ENCODE data around the gene SSTR5. TPM values are rescaled to one million over a fixed set of nuclear protein-coding genes. Genes with fewer than 3 reads are reported as not detected.

Gene SSTR5
- total RNA-seq, 1 experiment from 2014 or later = not detected

- in situ Hi-C loops (cut with HindIII; ENCODE audit: low sequenced_read_pairs) = no loop called here
- DNase-seq (ENCODE audit: low spot score) = no peak
Measured at GRCh38 chr16:1069154-1069553, 3.4 kb upstream of the SSTR5 start.

GRCh38 chr16:1070084-1070863 lies 2.3 kb upstream of the SSTR5 start:
- DNase-seq (ENCODE audit: low spot score) = no peak
- in situ Hi-C loops (cut with HindIII; ENCODE audit: low sequenced_read_pairs) = no loop called here

DNA sequence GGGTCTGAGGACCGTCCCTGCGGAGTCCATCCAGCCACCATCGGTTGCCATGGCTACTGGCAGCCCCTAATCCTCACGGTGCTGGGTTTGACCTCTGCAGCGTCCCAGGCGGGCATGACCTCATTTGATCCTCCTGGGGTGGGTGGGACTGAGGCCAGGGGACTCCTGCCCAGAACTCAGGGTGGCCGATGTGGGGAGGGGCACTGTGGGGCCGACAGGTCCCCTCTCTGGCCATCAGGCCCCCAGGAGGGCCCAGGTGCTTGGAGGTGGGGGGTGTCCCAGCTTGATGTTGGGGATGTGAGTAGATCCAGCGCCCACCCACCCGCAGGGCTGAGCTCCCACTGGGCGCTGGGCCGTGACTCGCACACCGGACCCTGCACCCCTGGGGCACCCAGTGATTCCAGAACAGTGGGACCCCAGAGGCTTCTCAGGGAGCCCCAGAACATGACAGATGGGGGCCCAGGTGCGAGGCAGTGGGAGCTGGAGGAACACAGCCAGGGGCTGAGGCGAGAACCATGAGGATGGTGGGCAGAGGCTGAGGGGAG lies 1.6 kb upstream of the SSTR5 start:
- no peak for DNase-seq (ENCODE audit: low spot score)
- in situ Hi-C loops (cut with HindIII; ENCODE audit: low sequenced_read_pairs) = no loop called here

- in situ Hi-C loops (cut with HindIII; ENCODE audit: low sequenced_read_pairs) = no loop called here
Measured at GRCh38 chr16:1071561-1072225, 854 bp upstream of the SSTR5 start.

DNA sequence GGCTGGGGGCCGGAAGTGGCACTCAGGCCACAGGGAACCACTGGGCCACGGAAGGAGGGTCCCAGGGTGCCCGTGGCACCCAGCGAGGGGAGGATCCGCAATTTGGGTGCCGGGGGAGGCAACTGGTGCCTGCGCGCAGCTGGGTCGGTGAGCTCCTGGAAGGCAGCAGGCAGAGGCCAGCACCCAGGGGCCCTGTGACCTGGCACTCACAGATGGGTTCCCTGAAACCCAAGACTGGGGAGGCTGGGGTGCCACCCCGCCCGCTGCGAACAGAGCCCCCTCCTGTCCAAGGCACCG lies 663 bp downstream of the SSTR5 start:
- no peak for DNase-seq (ENCODE audit: low spot score)
- in situ Hi-C loops (cut with HindIII; ENCODE audit: low sequenced_read_pairs) = no loop called here

More at GRCh38 chr16:1071561-1072225, 854 bp upstream of the SSTR5 start:
- no peak for DNase-seq (ENCODE audit: low spot score)

- in situ Hi-C loops (cut with HindIII; ENCODE audit: low sequenced_read_pairs) = no loop called here
- no peak for DNase-seq (ENCODE audit: low spot score)
Measured at GRCh38 chr16:1073566-1074378, 1.2 kb downstream of the SSTR5 start.

- in situ Hi-C loops (cut with HindIII; ENCODE audit: low sequenced_read_pairs) = no loop called here
- DNase-seq (ENCODE audit: low spot score) = no peak
Measured at GRCh38 chr16:1074379-1074649, 1.8 kb downstream of the SSTR5 start.

GRCh38 chr16:1075546-1075945 lies 3.0 kb downstream of the SSTR5 start:
- in situ Hi-C loops (cut with HindIII; ENCODE audit: low sequenced_read_pairs) = no loop called here
- no peak for DNase-seq (ENCODE audit: low spot score)

GRCh38 chr16:1076801-1077576 lies 4.4 kb downstream of the SSTR5 start:
- in situ Hi-C loops (cut with HindIII; ENCODE audit: low sequenced_read_pairs) = no loop called here
- DNase-seq (ENCODE audit: low spot score) = no peak

DNA sequence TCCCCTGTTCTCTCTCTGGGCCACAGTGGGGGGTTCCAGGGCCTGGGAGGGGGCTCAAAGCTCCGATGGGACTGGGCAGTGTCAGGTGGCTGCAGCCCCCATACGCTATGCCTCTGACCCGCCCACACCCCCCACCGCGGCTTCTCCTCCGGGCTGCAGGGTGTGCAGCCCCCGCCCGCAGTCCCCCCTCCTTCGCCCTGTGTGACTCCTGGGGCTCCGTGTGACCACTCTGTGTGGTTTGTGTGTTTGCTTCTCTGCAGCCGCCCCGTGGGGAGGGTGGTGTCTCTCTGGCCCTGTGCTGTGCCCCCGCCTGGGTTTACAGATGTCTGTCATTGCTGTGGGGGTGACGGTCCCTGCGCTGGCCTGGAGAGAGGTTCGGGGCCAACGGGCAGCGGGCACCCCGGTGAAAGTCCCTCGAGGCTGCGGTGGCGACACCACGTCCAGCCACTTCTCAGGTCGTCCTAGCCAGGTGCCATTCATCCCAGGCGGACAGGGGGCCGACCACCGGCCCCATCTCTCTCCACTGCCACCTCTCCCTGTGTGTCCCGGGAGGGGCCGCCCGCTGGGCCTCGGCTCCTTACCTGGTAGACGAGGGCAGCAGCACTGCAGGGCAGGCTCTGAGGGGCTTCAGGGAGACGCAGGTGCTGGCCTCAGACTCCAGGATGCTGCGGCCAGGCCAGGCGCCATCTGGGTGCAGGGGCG lies 5.5 kb downstream of the SSTR5 start:
- DNase-seq (ENCODE audit: low spot score) = no peak
- in situ Hi-C loops (cut with HindIII; ENCODE audit: low sequenced_read_pairs) = no loop called here

DNA sequence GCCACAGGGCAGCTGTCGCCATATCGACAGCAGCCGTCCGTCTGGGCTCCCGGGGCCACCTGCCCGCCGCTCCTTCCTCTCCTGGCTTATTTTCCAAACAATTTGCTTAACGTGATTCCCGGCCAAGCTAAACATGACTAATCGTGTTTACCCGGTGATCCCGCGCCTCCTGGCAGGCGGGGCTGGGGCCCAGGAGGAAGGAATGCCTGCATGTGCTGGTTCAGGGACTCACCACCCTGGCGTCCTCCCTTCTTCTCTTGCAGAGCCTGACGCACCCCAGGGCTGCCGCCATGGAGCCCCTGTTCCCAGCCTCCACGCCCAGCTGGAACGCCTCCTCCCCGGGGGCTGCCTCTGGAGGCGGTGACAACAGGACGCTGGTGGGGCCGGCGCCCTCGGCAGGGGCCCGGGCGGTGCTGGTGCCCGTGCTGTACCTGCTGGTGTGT lies 6.1 kb downstream of the SSTR5 start:
- in situ Hi-C loops (cut with HindIII; ENCODE audit: low sequenced_read_pairs) = no loop called here
- DNase-seq (ENCODE audit: low spot score) = no peak

DNA sequence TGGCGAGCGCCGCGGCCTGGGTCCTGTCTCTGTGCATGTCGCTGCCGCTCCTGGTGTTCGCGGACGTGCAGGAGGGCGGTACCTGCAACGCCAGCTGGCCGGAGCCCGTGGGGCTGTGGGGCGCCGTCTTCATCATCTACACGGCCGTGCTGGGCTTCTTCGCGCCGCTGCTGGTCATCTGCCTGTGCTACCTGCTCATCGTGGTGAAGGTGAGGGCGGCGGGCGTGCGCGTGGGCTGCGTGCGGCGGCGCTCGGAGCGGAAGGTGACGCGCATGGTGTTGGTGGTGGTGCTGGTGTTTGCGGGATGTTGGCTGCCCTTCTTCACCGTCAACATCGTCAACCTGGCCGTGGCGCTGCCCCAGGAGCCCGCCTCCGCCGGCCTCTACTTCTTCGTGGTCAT lies 6.8 kb downstream of the SSTR5 start:
- DNase-seq (ENCODE audit: low spot score) = no peak
- in situ Hi-C loops (cut with HindIII; ENCODE audit: low sequenced_read_pairs) = no loop called here

- no peak for DNase-seq (ENCODE audit: low spot score)
- in situ Hi-C loops (cut with HindIII; ENCODE audit: low sequenced_read_pairs) = no loop called here
Measured at GRCh38 chr16:1079786-1080525, 7.4 kb downstream of the SSTR5 start.

- no peak for DNase-seq (ENCODE audit: low spot score)
Measured at GRCh38 chr16:1080801-1081733, 8.5 kb downstream of the SSTR5 start.

DNA sequence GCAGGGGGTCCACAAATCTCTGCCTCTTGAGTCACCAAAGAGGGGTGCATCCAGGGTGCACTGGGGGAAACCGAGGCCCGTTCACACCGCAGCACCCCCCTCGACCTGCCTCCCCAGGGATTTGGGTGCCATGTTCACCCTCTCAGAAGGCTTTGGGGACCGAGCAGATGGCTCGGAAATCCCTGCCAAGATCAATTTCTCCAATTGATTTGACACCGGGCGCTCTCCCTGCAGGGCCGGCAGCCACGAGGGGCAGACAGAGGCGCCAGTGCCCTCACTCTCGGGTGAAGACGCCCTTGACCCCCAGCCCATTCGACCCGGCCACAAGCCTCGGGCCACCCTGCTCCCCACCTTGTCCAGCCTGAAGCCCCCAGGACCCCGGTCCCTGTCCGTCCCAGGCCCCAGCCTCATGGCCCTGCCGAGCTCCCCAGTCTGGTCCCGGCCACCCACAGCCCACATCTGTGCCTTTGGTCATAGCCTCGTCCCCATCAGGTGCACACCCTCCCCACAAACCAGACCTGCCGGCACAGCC lies 9.3 kb downstream of the SSTR5 start:
- DNase-seq (ENCODE audit: low spot score) = no peak
- in situ Hi-C loops (cut with HindIII; ENCODE audit: low sequenced_read_pairs) = no loop called here

More at GRCh38 chr16:1080801-1081733, 8.5 kb downstream of the SSTR5 start:
- in situ Hi-C loops (cut with HindIII; ENCODE audit: low sequenced_read_pairs) = no loop called here

DNA sequence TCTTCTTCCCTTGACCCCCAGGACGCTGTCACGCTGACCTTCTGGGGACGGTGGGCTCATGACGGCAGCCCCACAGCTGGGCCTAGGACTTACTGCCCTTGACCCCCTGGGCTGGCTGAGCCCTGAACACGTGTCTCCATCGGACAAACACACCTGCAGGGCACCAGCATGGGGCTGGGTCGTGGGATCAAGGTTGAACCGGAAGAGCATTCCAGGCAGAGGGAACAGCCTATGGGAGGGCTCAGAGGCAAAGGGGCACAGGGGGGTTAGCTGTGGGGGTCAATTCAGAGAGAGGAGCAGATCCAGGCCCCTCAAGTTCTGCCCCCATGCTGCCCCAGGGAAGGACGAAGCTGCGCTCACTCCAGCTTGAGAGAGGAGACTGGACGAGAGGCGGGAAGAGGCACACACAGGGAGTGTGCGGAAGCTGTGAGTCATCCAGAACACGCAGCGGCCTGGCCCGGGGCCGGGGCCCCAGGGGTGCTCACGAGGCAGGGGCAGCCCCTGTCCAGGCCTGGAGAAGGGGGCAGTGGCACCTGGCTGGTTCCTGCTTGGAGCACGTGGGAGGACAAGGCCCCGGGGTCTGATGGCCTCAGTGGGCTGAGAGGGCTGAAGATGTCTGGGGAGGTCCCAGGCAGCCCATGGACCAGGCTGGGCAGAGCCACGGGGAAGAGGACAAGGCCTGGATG lies 9.9 kb downstream of the SSTR5 start:
- in situ Hi-C loops (cut with HindIII; ENCODE audit: low sequenced_read_pairs) = no loop called here
- no peak for DNase-seq (ENCODE audit: low spot score)

Measured in G401 (cell line).